ENCODE measurements around the gene PODXL2. TPM values are rescaled to one million over a fixed set of nuclear protein-coding genes. Genes with fewer than 3 reads are reported as not detected.

Gene PODXL2
- polyA plus RNA-seq, 1 experiment, result 3.4 TPM

- DNase-seq (ENCODE audit: low read depth), result no peak
- ChIA-PET POLR2A (no interaction called here), CTCF (interaction anchor here (0.6 to 5.6 kb wide), 6 partner anchors 8 to 185 kb away, joined by 3 to 42 read pairs (median 3); partner anchors contain the start of gene MGLL)
- H3K36me3 ChIP-seq (ENCODE audit: control insufficient read depth, insufficient read depth, low read length), result peaks cover 6% of the 10 kb centered on the region
- no peak overlapping the region for H3K4me3 ChIP-seq (ENCODE audit: low read depth, low read length)
- H3K27me3 ChIP-seq (ENCODE audit: control insufficient read depth, insufficient read depth, low read length), result no peaks in the 10 kb centered on the region
- no peak for TF ChIP-seq CTCF (IDR thresholded peaks at IDR 0.05; ENCODE audit: insufficient read depth, low read depth, low read length)
These were observed 69.9 kb downstream of the PODXL2 start for GRCh38 chr3:127698691-127699415.

GRCh38 chr3:127699416-127700300 is 70.7 kb downstream of the PODXL2 start:
- CTCF ChIA-PET, result interaction anchor here (0.7 to 5.6 kb wide), 5 partner anchors 9 to 184 kb away, joined by 3 to 42 read pairs (median 3); partner anchors contain the start of gene MGLL
- POLR2A ChIA-PET, result no interaction called here
- Histone ChIP-seq H3K4me3 (ENCODE audit: low read depth, low read length) (no peak overlapping the region), H3K36me3 (ENCODE audit: control insufficient read depth, insufficient read depth, low read length) (peaks cover 4% of the 10 kb centered on the region), H3K27me3 (ENCODE audit: control insufficient read depth, insufficient read depth, low read length) (no peaks in the 10 kb centered on the region)
- no peak for TF ChIP-seq CTCF (IDR thresholded peaks at IDR 0.05; ENCODE audit: insufficient read depth, low read depth, low read length)
- DNase-seq (ENCODE audit: low read depth), result no peak

- TF ChIP-seq CTCF (IDR thresholded peaks at IDR 0.05; ENCODE audit: insufficient read depth, low read depth, low read length), result no peak
- DNase-seq (ENCODE audit: low read depth), result no peak
- Histone ChIP-seq H3K4me3 (ENCODE audit: low read depth, low read length) (no peak overlapping the region), H3K36me3 (ENCODE audit: control insufficient read depth, insufficient read depth, low read length) (peaks cover 2% of the 10 kb centered on the region; the same call in 1 of the 2 replicates), H3K27me3 (ENCODE audit: control insufficient read depth, insufficient read depth, low read length) (no peaks in the 10 kb centered on the region)
- ChIA-PET POLR2A (no interaction called here), CTCF (interaction anchor here (0.6 to 1.7 kb wide), 2 partner anchors 9 to 91 kb away, joined by 4 to 8 read pairs; no protein-coding TSS in a partner anchor)
These were observed 71.4 kb downstream of the PODXL2 start for GRCh38 chr3:127700406-127700805.

- POLR2A ChIA-PET, result no interaction called here
- DNase-seq (ENCODE audit: low read depth), result no peak
- Histone ChIP-seq H3K4me3 (ENCODE audit: low read depth, low read length) (no peak overlapping the region), H3K36me3 (ENCODE audit: control insufficient read depth, insufficient read depth, low read length) (peaks cover 5% of the 10 kb centered on the region; the same call in 1 of the 2 replicates), H3K27me3 (ENCODE audit: control insufficient read depth, insufficient read depth, low read length) (no peaks in the 10 kb centered on the region)
- CTCF ChIA-PET, result interaction anchor here (1.1 kb wide), 1 partner anchor 11 kb away, joined by 4 read pairs; no protein-coding TSS in a partner anchor
- no peak for TF ChIP-seq CTCF (IDR thresholded peaks at IDR 0.05; ENCODE audit: insufficient read depth, low read depth, low read length)
These were observed 72.4 kb downstream of the PODXL2 start for GRCh38 chr3:127701280-127701911.
